GM19467 (cell line): Measurements from ENCODE around the gene SNTG2.

Source experiments
- ATAC-seq: cut with Tn5 transposase; IDR thresholded peaks from one replicate; pipeline ENCODE4 v1.9.1; 2021; ENCODE audit warnings: mild to moderate bottlenecking, moderate library complexity; ENCODE audit not compliant: unreplicated experiment

SNTG2 gene

DNA sequence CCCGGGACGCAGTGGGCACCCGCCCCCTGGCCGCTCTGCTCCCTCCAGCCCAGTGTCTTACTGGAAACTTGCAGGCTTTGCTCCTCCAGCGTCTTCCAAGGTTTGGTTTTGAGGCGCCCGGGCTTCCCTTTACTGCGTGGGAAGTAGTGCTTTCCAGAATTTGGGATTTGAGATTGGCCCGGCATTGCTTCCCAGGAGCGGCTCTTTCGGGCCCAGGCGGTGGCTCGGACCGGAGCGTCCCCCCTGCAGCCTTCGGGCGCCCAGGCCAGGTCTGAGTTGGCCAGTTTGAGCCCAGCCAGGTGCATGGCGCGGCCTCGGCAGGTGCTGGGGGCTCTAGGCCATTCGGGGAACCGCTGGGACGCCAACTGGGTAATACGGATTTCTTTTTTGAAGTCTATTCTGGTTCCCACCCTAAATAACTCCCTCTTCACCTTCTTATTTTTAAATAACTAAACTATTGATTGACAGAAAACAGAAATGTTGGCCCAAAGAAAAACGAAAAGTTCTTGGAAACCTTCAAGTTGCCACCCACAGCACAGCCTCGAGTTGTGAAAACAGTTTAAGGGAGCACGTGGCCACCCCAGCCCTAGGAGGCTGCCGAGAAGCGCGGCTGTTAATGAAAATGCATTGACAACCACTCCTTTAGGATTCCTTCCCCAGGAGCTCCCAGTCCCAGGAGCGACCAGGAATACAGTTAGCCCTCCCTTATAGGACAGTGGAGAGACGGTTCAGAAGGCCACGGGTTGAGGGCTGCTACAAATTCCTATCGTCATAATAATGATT lies 766 bp downstream of the SNTG2 start:
- no peak for ATAC-seq

DNA sequence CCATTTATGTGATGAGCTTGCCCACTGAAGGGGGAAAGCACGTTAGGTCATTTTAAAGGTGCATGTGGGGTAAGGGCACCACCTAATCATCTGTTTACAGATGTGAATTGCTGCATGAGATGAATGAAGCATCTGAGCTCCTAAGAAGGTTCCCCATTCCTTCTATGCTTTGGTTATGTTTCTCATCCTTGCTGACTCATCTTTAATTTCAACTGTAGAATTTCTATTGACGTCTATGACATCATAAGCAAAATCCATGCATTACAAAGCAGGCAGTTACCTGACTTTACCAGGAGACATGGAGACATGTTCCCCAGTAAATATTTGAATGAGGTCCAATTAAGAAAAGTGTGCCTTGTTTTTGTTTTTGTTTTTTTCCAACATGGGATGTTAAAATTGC lies 2.8 kb downstream of the SNTG2 start:
- no peak for ATAC-seq

DNA sequence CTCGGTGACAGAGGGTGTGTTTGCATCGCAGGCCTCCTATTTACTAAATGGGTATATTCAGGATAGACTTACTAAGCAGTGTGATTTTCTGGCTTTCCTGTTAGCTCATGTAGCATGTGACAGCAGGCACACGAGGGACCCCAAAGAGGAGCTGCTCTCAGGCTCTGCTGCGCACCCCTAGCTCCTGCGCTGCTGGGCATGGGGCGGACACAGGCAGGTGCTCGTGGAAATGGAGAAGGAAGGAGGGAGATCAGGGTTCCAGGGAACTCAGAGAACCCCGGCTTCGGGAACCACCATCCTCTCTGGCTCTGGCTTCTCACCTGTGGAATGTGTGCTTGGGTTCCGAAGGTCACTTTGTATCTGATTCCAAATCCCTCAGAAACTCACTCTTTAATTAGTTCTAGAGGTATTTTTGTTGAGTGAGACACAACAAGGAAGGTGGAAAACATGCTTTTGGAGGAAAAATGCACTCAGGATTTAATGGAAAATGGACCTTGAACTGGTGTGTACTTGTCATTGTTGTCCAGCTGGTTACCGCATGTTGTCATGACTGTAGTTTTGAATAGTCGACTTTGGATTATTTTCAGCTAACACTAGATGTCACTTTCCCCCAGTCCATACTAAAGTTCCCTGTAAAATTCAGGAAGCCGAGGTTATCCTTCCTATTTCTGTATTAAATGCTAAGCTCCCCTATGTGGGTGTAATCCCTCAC lies 3.5 kb downstream of the SNTG2 start:
- no peak for ATAC-seq

DNA sequence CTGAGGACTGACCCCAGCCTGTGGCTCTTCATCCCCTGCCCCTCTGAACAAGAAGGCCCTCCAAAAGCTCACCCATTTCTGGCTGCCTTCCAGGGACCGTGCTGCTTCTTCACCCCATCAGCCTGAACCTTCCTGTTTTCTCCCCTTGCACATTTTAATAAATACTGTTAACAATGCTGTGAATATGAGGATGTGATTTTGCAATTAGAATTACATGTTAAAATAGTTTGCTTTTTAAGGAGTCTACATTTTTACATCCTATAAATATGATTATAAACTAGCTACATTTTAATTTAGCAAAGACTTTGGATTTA lies 4.0 kb downstream of the SNTG2 start:
- ATAC-seq = no peak

DNA sequence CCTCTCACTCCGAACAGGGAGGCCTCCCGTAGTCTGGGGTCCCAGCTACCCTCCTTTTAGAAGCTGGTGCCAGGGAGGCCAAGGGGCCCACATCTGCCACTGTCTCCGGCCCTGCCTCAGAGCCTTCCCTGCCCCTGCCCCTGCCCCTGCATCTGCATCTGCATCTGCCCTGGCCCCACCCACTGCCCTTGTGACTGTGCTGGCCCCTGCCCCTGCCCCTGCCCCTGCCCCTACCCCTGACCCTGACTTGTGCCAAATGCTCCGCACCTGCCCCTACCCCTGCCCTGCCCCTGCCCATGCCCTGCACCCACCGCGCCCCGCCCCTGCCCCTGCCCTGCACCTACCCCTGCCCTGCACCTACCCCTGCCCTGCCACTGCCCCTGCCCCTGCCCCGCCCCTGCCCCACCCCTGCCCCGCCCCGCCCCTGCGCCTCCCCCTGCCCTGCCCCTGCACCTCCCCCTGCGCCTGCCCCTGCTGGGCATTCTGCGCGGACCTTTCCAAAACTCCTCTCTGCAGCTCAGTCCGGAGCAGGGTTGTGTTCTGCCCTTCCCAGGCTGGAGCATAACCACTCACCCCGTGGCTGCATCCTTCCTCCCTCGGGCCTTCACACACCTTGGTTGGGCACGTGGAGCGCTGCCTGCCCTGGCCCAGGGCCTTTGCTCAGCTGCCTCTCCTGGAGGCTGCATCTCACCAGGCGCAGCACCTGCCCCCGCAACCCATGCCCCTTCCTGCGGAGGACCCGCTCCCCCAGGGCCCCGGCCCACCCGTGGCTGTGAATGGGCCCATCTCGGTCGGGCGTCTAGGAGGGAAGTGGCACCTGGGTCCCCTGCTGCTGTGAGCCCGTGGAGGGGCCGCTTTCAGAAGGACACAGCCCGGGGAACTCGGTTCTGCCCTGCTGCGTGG lies 5.4 kb downstream of the SNTG2 start:
- ATAC-seq = no peak

DNA sequence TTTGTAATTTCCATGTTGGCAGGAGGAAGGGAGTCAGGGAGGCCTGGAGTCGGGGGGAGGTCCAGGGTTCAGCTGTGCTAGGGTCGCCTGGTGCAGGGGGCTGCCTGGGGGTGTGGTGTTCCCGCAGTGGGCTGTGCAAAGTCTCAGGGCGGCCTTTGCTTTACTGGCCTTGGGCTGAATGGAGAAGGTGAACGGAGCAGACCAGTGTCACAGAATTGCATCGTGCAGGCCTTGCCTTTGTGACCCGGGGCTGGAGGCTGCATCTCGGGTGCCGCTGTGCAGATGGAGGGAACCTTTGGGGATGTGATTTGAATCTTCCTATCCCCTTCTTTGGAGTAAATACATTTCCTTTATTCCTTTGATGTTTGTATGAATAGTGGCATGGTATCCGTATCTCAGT lies 8.8 kb downstream of the SNTG2 start:
- no peak for ATAC-seq

DNA sequence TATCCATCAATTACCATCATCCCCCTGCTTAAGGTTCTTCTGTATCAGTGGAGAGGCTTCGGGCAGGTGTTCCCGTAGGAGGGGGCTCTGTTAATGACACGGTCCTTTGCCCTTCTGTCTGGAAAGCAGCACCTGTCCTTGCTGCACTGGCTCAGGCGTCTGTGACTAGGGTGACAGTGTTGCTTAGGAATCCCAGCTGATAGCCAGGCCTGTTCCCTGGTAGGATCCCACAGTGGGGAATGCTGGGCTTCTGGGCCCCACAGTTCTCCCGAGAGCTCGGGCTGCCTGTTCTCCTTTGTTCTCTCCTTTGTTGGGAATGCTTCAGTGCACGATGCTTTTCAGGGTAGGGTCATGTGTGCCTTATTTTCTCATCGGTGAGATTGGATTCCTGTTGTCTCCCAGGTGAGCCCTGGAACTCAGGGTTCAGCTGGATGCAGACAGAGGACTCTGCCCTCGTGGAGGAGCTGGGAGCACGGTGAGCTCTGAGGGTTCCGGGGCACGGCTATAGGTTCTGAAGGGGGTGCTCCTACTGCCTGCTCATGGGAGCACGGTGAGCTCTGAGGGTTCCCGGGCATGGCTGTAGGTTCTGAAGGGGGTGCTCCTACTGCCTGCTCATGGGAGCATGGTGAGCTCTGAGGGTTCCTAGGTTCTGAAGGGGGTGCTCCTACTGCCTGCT lies 9.6 kb downstream of the SNTG2 start:
- ATAC-seq = no peak

DNA sequence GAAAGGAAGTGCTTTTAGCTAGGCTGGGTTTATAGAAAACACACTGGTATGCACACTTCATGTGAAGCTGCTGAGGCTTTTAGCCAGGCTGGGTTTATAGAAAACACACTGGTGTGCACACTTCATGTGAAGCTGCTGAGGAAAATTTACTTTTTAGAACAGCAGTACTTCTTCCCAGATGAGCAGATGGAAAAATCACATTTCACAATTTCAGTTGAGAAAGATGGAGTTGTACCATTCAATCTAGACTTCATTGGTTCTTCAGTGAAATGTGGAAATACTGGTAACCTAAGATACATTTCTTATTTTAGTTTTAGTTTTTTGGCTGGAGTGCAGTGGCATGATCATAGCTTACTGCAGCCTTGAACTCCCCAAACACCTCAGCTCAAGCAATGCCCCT lies 11.1 kb downstream of the SNTG2 start:
- no peak for ATAC-seq

DNA sequence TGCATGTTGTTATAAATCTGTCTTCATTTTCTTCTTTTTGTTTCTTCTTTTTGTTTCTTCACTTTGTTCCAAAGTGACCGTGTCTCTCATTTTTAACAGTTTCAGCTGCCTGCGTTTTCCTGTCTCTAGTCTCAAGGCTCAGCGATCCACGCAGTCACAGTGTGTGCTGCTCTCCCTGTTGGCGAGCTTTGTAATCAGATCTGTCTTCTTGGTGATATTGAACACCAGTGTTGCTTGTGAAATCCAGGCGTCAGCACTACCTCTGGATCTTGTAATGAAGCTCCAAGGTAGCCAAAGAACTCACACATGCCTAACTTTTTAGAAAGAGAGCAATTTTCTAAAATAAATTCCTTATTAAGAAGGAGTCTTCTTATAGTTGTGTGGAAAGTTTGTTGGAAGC lies 13.2 kb downstream of the SNTG2 start:
- no peak for ATAC-seq

DNA sequence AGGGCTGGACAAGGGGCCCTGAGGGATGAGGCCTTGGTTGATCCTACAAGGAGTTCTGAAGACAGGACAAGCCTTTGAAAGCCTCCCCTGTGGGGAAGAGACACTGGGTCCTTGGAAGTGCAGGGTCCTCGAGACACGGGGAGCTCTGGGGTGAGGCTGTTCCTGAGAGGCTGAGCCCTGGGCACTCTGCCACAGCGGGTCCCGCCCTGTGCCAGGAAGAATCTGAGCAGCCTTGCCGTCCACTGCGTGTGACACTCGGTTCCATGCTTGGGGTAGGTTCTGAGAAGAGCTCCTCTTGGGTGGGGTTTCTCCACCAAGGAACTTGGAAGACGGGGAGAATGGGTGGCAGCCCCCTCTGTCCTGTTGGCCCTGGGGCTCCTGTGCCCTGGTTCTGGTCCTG lies 13.9 kb downstream of the SNTG2 start:
- ATAC-seq = no peak

DNA sequence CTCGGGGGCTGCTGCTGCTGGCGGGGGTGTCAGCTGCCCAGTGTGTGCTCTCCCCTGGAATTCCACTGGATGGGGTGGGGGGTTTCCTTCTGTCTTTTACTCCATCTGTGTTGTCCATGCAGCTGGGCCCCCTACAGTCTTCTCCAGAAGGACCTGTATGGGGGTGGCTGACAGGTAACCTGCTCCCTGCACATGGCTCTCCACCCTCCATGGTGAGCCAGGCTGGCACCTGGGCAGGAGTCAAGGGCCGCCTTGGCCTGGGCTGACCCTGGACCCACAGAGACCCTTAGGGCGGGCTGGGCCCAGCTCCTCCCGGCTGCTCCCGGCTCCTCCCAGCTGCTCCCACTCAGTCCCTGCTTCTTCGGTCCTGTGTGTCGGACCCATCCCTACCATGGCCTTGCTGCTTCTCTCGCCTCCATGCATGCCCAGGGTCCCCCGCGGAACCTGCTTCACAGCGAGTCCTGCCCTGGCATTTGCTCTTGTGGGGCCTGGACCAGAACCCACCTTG lies 15.0 kb downstream of the SNTG2 start:
- no peak for ATAC-seq

DNA sequence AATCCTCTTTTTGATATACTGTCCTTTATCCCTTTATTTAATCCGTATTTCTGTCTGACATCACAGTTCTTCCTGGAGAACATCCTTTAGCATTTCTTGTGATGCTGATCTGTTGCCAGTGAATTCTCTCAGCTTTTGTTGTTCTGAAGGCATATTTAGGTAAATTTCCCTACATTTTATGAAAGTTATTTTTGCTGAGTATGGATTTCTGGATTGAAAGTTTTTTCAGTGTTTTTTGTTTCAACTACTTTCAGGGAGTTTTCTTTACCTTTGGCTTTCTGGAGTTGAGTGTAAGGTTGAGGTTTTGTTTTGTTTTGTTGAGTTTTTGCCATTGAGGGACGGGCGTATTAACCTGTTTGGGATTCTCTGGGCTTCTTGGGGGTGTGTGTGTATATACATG lies 22.5 kb downstream of the SNTG2 start:
- no peak for ATAC-seq

DNA sequence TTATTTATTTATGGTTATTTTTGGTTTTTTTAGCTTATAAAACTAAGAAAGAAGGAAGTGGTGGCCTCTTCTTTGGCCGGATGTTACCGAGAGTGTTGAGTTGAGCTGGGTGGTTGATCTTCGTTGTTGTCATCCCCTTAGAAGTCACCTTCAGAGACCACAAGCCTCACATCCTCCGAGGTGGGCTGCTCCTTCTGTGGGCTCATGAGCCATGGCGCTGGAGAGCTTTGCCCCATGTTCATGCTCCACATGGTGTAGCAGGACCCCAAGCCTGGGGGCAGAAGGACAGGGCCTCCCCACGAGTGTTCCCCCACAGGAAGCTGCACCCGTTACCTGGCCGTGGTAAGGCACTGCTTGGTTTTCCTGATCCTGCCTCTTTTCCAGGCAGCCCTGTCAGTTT lies 23.4 kb downstream of the SNTG2 start:
- ATAC-seq = no peak

DNA sequence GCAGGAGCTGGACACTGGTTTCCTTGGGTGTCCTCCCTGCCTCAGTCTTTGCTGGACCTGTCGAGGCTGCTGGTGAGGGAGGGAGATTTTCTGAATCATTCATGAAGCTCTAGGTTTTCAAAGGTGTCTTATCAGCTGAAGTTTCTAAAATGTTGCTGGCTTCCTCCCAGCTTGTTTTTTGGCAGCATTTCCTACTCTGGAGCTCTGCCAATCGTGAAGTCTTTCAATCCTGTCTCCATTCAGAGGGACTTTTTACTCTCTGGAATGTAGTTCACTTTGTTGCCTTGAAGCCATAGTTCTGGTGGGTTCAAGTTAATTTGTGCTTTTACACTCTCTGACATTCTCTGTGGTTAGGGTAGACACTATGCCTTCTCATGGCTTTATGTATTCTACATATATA lies 23.9 kb downstream of the SNTG2 start:
- ATAC-seq = no peak

DNA sequence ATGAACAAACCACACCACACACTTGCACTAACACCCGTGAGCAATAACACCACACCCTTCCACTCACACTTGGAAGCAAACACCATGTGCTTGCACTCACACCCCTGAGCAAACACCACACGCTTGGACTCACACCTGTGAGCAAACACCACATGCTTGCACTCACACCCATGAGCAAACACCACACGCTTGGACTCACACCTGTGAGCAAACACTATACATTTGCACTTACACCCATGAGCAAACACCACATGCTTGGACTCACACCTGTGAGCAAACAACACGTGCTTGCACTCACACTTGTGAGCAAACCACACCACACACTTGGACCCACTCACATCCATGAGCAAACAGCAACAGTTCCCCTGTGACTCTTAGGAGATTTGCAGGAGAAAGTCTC lies 24.4 kb downstream of the SNTG2 start:
- ATAC-seq = no peak

DNA sequence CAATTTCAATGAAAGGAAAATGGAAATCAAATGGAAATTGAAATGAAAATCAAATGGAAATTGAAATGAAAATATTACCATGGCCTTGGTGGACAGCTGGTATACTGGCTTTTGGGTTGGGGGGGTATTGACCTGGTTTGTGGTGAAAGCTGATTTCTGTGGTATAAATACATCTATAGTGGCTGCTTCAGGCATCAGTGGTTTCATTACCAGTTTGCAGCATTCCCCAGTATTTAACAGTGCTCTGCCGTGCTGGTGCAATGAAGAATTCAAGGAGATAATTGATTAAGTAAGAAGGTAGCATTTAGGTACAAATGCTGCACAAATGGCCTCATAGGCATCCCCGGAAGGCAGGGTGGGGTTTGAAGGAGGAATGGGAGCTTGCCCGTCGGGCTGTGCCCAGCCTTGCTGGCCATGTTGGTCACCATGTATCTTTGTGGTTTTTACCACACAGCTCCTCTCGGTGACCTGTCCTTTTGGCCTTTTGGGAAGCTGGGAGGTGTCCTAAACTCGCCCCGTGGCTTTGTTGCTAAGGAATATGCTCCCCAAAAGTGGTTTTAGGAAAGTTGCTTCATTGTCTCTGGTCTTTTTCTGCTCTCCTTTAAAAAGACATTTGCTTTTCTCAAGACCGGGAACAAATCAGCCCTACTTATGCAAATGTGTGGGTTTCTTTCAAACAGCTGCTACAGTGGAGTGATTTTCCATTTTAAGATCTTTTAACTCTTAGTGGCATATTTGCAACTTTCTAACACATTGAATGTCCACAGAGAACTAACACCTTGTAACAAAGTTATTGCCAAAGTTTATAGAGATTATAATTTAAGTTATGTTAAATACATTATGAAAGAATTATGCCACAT lies 28.6 kb downstream of the SNTG2 start:
- ATAC-seq = no peak

DNA sequence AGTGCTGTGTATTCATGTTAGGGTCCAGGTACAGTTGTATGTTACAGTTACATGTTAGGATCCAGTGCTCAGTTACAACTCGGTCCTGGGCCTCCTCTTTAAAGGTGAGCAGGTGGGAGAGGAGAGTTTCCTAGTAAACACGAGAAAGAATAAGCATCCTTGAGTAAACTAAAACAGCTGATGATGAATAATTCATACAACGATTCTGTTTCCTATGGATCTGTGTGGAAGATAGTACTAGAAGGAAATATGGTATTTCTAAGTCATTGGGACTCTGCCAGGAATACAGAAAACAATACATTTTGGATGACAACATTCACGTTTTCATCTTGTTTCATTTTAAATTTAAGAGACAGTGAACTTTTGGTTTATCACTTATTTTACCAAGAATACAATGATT lies 29.5 kb downstream of the SNTG2 start:
- ATAC-seq = no peak

DNA sequence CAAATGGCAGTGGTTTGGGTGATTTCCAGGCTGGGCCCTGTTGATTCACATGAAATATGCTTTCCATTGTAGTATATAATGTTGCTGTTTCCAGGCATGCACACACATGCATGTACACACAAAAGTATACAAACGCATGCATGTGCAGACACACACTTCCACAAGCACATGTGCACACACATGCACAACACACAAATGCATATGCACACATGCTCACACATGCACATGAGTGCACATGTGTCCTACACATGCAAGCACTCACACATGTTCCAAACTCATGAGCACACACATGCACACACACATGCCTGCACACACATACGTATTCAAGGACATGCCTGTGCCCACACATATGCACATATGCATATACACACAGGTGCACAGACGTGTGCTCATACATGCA lies 30.6 kb downstream of the SNTG2 start:
- no peak for ATAC-seq

DNA sequence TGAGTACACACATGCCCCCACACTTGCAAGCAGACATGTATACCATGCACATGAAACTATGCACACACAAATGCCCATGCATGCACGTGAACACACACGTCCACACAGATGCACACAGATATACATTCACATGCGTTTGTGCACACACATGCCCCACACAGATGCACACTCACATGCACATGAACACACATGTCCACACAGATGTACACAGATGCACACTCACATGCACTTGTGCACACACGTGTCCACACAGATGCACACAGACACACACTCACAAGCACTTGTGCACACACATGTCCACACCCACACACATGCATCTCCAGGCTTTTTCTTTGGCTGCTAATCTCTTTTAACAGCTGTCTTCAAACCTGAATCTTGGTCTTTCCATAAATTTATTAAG lies 31.1 kb downstream of the SNTG2 start:
- no peak for ATAC-seq

DNA sequence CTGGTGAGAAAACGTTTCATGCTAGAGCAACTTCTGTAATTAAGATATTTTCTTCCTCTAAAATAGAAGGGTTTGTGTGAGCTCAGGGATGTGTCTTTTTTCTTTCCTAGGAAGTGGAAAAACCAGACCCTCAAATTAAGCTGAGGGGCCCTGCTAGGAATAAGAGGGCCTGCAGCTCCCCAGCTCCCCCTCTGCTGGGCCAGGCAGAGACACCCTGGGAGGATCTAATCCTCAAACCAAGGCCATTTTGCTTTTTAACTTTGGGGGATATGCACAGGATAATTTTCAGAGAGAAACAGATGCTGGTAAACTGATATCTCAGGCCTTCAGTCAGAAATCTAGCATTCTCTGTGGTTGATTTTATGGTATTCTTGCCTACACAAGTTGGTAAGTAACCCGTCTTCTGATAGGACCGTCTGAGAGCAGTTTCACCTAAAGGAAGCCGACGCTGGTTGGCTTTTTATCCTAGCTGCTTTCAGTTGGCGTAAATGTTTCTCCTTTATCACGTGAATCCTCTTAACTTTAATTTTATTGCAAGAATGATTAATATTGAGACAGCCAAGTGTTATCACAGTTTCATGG lies 34.8 kb downstream of the SNTG2 start:
- ATAC-seq = no peak
